Nucleus accumbens (tissue), 56 donors: ENCODE measurements around the gene SCP2D1.
"Not testable (repeated sequence)": the region's sequence is repeated elsewhere in the genome, so short reads cannot be mapped to it uniquely, and the experiment has no call there.

Experiments used
- DNase-seq, 56 donors: peaks; one replicate each; lab custom pipeline; 2025; lab: John Stamatoyannopoulos, UW

The SCP2D1 gene

DNA sequence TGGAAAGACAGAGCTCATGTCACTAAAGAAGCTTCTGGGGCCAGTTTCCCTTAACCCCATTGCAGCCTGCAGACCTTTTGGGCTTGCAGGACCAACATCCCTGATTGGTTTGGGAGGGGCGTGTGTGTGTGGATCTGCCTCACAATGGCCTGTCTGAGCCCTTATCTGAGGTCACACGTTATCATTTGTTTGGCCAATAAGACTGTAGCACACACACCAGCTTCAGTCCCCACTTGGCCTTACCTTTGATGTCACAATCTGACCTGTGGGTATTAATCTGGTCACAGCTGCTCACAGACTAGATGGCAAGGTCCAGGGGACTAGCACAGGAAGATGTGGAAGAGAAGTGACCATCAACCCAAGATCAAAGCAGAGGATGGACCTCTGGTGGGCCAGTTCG lies at the start of gene SCP2D1:
Gene SCP2D1, plus strand, starts transcription at position 301 of the 400 bp plus-strand sequence. Its CDS starts 33 bp downstream, at position 334.
- DNase-seq, result no peak

DNA sequence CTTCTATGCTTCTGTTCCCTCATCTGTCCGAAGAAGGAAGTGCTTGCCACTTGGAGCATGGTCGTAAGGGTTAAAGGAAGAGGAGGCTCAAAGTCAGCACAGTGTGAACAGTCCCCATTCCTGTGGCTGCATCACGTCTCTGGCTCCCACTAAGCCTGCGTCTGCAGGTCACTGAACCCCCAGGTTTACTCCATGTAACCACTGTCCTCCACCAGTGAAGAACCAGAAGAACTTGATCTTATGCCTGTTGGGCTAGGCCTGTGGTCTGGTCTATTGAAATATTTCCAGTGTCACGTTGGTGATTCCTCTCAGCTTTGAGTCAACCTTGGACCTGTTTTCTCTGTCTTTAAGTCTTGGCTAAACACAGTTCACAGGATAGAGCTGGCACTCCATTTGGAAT lies 45.9 kb upstream of the SCP2D1 start:
- DNase-seq, result no peak

DNA sequence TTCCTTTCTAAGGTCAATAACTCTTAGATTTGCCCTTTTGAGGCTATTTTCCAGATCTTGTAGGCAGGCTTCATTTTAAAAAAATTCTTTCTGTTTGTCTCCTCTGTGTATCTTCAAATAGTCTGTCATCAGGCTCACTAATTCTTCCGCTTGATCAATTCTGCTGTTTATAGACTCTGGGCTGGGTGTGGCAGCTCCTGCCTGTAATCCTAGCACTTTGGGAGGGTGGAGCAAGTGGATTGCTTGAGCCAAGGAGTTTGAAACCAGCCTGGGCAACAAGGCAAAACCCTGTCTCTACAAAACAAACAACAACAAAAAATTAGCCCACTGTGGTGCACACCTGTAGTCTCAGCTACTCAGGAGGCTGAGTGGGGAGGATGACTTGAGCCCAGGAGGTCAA lies 40.0 kb upstream of the SCP2D1 start:
- DNase-seq, result no peak

DNA sequence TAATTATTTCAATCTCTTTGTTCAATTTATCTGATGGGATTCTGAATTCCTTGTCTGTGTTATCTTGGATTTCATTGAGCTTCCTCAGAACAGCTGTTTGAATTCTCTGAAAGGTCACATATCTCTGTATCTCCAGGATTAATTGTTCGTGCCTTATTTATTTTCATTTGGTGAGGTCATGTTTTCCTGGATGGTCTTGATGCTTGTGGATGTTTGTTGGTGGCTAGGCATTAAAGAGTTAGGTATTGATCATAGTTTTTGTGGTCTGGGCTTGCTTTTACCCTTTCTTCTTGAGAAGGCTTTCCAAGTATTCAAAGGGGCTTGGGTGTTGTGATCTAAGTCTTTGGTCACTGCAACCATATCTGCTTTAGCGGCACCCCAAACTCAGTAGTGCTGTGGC lies 39.4 kb upstream of the SCP2D1 start:
- no peak for DNase-seq

GRCh38 chr20:18775633-18776032 lies 38.0 kb upstream of the SCP2D1 start:
- no peak for DNase-seq

GRCh38 chr20:18778690-18779392 lies 34.7 kb upstream of the SCP2D1 start:
- no peak for DNase-seq

GRCh38 chr20:18780385-18781130 lies 33.0 kb upstream of the SCP2D1 start:
- no peak for DNase-seq

DNA sequence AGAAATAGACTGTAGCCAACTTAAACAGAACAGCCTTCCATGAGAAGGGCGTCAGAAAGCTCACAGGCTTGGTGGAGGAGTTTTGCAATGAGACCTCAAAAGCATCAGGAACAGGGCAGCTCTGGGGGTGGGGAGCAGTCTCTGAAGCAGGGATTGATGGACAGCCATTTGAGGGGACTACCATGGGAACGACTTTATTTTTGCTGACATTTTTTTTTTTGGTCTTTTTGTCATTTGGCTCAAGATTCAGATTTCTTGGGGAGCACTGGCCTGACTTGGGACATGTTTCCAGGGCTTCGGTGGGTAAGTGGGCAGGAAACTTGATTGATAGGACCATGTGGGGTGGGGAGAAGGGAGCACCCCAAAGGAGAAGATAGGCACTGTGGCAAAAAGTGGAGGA lies 32.1 kb upstream of the SCP2D1 start:
- DNase-seq, result no peak

- no peak for DNase-seq
Observed at GRCh38 chr20:18783385-18783959, 30.1 kb upstream of the SCP2D1 start.

- not testable (repeated sequence) for DNase-seq
Observed at GRCh38 chr20:18787046-18787445, 26.5 kb upstream of the SCP2D1 start.

- DNase-seq, result no peak
Observed at GRCh38 chr20:18788021-18788420, 25.6 kb upstream of the SCP2D1 start.

DNA sequence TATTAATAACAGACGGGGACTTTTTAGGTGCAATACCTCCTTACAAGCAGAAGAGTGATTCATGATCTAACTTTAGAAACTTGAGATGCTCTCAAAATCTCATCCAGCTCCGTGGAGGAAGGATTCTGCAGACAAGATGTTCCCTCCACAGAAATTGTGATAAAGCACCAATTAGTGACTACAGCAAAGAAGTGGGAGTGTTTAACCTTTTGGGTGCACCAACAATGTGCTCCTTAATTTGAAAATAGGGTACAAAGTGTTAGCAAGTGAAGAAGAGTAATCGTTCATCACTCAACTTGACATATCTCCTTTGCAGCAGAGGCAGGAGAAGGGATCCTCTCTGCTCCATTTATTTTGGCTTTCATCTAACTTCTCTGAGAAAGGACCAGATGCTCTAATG lies 22.8 kb upstream of the SCP2D1 start:
- DNase-seq, result peak in 12 of 56 donors; percentile 2 to 68 (median 32)

GRCh38 chr20:18793625-18794427 lies 19.8 kb upstream of the SCP2D1 start:
- DNase-seq, result peak; percentile 43 to 96 (median 85)

GRCh38 chr20:18794428-18794787 lies 19.2 kb upstream of the SCP2D1 start:
- no peak for DNase-seq

- DNase-seq, result no peak
Observed at GRCh38 chr20:18795366-18795765, 18.2 kb upstream of the SCP2D1 start.

GRCh38 chr20:18796282-18796833 lies 17.2 kb upstream of the SCP2D1 start:
- DNase-seq, result no peak

GRCh38 chr20:18801516-18801915 lies 12.1 kb upstream of the SCP2D1 start:
- no peak for DNase-seq

DNA sequence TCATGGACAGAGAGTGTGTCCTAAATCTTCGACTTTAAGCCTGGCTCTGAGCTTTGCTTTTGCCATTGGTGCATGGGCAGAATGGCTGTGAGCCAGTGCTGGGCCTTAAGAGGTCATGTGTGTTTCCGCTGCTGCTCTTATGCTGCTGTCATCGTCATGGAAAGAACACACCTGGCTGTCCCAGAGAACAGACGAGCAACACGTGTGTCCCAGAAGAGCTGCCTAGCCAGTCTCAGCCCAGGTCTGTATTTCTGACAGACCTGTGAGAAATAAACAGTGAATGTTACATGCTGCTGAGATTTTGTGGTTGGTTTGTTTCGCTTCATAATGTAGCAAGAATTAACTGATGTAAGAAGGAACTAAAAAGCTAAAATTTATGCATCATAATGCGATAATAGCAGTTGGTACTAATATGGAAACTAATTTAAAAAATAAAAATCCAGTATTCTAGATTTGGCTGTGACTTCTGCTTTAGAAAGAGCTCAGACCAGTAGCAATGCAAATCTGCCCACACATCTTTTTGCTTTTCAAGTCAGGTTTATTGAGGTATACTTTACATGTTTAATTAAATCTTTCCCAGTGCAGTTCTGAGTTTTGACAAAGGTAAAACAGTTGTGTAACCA lies 11.5 kb upstream of the SCP2D1 start:
- no peak for DNase-seq

- DNase-seq, result no peak
Observed at GRCh38 chr20:18805881-18806280, 7.7 kb upstream of the SCP2D1 start.

DNA sequence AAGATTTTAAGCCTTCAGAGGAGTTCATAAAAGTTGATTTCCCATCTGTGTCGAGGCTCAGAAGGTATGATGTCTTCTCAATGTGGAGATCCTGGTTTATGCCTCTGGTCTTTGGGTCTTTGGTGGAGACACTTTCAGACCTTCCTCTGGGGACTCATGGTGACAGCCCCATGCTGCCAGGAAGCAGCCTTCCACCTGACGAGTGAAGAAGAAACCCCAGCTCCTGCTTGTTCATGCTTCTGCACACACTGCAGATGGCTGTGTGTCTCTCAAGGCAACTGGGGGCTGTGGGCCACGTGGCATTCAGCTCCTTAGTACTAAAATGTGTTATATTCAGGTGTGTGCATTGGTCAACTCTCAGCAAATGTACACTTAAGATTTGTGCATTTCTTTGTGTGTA lies 4.9 kb upstream of the SCP2D1 start:
- DNase-seq, result no peak
